GM18519 (cell line): ENCODE results near the gene CNBD2.
"Not testable (repeated sequence)": the region's sequence is repeated elsewhere in the genome, so short reads cannot be mapped to it uniquely, and the experiment has no call there.

Source experiments
- ATAC-seq: cut with Tn5 transposase; IDR thresholded peaks from one replicate; pipeline ENCODE4 v1.9.1; 2021; ENCODE audit warnings: mild to moderate bottlenecking, moderate library complexity; ENCODE audit not compliant: unreplicated experiment, low FRiP score

CNBD2 gene

DNA sequence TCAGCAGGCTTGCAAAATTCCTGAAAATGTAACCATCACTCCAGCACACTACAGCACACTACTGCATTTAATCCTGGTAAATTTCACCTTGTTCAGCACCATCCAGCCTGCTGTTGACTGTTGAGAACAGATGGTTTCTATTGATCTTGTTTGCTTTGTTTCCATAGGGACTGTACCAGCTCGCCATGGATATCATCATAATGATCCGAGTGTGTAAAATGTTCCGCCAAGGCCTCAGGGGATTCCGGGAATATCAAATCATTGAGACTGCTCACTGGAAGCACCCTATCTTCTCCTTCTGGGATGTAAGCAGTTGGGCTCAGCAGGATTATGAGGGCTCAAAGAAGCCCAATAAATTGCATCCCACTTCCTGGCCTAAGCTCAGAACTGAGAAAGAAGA is 4.1 kb downstream of the CNBD2 start:
- ATAC-seq = no peak

DNA sequence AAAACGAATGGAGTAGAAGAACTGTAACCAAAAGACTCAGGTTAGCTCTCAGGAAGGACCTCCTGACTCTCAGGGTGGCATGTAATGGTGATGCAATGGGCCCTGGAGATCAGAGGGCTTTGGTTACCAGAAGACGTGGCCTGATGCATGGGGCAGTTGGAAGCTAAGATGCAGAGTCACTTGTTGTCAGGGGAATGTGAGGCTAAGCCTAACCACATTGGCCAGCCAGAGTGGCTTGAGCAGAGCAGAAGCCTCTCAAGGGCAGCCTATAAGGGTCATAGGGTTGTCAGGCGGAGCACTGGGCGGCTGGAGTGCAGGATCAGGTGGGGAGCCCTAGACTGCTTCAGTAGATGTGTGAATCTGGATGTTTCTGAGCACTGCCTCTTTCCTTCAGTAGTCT is 5.9 kb downstream of the CNBD2 start:
- no peak for ATAC-seq

DNA sequence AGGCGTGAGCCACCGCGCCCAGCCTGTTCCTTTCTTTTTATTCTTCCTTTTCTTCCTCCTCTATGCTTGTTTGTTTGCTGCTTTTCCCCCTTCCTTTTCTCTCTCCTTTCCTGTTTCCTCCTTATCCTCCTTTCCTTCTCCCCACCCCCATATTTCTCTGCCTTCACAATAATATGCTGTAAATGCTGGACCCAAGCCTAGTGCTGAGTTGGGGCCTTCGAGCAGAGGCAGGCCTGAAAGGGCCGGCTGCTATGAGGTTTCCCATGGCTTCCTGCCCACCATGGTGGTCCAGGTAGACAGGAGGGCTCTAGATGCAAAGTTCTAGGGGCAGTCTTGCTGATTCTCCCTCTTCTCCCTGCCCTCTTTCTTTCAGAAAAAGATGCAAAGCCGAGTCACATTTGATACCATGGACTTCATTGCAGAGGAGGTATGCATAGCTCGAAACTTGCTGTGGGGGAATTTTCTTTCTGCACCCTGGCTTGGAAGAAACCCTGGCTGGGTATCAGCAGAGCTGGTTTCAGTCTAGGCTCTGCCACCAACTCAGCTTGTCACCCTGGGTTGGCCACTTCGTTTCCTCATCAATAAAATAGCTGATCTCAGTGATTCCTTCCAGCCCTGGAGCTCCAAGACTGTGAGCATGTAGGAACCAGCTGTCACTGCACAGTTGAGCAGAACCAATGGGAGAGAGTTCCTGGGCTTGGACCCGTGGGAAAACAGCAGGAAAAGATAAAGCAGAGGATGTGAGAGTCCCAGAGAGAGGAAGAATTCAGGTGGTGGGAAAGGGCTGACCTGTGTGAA is 7.4 kb downstream of the CNBD2 start:
- ATAC-seq = no peak

DNA sequence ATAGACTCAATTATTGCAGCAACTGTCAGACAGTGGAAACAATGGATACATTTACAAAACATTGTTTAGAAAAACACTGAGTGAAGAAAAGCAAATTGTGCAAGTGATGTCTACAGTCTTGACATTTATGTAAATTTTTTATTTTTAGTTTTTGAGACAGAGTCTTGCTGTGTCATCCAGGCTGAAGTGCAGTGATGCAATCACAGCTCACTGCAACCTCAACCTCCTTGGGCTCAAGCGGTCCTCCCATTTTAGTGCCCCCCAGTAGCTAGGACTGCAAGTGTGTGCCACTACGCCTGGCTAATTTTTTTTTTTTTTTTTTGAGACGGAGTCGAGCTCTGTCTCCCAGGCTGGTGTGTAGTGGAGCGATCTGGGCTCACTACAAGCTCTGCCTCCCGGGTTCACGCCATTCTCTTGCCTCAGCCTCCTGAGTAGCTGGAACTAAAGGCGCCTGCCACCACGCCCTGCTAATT is 9.7 kb downstream of the CNBD2 start:
- no peak for ATAC-seq

DNA sequence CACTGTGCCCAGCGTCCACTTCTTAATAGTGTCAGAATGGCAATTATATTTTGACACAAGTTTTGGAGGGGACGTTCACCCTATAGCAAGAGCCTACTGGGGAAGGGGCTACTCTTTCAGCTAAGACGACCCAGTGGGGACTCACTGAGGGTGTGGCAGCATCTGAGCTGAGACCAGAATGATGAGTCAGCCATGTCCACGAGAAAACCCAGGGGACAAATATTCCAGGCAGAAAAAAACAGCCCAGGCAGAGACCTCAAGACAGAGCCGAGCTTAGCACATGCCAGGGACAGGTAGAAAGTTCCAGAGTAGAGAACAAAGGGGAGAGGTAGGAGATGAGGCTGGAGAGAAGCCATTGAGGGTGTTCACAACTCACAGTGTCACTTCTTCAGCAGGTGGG is 11.2 kb downstream of the CNBD2 start:
- no peak for ATAC-seq

DNA sequence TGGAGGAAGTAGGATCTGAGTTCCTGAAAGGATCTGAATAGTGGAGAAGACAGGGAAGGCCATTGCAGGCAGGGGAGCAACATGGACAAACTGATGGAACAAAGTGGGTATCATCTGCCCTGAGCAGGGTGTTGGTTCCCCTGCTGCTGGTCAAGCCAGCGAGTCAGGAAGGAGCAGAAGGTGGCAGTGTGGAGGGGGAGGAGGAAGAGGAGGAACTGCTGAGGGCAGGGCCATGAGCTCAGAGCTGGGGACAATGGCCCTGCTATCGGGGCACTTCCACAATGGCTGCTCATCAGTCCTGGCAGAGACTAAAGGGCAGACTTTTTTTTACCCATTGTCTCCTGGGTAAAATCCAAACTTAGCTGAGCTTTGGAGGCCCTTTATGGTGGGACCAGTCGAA is 13.6 kb downstream of the CNBD2 start:
- ATAC-seq = no peak

DNA sequence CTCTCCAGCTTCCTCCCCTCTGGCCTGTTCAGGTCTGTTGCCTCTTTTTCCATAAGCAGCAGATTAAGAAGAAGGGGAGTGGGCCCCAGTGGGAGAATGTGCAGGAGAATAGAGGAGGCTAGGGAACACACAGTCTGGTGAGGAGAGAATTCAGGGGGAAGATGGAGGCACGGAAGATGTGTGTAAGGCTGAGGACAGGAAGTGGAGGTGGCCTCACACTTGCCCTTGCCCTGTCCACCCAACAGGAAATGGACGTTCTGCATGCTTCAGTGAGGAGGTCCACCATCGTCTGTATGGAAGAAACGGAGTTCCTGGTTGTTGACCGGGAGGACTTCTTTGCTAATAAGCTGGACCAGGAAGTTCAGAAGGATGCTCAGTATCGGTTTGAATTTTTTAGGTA is 16.0 kb downstream of the CNBD2 start:
- ATAC-seq = no peak

DNA sequence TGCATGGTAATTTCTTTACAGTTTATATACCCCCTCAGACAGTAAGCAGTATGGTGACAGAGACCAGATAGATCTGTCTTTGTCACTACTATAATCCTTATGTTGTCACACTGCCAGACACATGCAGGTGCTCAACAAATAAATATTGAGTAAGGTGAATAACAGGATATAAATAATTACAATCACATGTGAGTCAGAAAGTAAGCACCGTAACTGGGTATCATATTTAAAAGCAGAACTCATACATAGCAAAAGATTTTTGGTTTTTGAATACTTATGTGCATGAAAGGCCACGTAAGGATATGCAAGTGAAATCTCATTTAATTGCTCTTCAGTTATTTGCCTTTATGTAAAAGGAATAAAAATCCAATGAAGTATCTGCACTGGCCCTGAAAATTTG is 17.4 kb downstream of the CNBD2 start:
- ATAC-seq = no peak

DNA sequence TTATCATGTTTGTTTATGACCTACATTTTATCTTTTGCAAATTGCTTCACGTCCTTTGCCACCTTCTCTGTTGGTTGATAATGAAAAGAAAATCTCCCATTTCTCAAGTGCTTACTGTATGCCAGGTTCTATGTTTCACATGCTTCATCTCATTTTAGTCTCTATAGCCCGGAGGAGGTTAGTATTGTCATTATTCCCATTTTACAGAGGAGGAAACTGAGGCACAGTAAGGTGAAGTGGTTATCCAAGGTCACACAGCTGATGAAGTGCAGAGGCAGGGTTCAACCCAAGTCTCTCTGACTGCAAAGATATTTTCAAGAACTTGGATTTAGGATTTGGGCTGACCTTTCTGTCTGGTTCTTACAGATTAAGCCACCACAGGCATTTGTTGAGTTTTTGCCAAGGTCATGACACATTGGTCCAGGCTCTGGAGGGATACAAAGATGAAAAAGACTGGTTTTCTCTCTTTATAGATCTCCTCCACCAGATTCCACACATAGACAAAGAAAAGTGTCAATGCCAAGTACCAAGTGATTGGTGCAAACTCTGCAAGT is 20.6 kb downstream of the CNBD2 start:
- ATAC-seq = no peak

DNA sequence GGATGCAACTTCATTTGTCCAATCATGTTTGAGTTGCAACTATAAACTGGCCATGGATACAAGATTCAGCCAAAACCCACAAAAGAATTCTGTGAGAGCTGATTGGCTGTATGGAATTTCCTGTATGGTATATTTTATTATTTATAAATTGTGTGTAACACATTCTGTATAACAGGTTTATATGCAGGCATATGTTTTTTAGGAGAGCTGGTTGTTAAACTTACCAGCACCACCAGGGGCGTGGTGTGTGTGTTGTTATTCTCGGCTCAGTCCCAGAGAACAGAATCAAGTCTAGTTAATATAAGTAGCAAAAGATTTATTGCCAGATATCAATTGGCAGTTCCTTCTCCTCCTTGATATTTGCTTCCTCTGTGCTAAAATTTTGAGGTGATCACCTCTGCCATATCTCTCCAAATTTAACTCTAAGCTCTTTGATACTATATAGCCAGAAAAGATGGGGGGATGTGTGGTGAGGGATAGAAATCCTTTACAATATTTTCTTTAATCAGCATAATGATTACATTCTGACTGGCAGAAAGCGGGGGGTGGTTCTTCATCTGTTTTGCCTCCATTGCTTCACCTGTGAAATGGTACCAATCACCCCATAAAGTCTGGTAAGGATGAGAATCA is 22.9 kb downstream of the CNBD2 start:
- ATAC-seq = no peak

DNA sequence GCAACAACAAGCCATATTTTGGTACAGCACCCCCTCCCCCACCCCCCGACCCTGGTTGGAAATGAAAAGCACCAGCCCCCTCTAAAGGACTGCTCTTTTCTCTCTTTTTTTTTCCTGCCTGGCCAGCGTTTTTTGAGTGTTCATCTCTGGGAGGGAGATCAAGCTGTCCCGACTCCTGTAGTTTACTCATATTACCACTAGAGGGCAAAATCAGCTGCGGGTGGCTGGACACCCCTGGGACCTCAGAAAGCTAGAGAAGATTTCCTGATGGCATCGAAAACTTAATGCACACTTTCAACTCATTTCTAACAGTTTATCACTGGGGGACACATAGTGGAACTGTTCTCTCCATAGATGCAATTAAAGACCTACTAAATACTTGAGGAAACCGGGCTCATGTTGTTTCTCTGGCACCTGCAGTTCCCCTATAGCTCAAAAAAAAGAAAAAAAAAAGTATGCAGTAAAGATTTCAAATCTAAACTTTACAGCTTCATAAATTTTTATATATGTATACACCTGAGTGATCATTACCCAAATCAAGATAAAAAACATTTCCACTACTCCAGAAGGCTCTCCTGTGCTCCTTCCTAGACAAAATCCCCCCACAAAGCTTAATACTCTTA is 24.4 kb downstream of the CNBD2 start:
- no peak for ATAC-seq

DNA sequence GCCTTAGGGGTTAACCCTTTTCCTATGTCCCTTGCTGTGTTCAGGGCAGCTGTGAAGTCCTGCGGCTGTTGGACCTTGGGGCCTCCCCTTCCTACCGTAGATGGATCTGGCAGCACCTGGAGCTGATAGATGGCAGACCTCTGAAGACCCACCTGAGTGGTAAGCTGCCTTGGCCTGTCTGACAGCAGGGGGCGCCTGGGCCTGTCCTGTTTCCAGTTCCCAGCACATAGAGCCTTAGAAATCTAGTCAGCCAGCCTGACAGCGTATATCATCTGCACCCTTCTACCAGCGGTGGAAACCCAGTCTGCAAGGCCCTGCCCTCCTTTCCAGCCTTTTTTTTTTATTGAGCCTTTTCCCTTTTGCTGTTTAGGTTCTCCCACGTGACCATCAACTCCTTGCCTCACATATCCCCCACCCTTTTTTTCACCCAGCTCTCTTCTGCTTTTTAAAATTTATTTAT is 26.6 kb downstream of the CNBD2 start:
- ATAC-seq = no peak

DNA sequence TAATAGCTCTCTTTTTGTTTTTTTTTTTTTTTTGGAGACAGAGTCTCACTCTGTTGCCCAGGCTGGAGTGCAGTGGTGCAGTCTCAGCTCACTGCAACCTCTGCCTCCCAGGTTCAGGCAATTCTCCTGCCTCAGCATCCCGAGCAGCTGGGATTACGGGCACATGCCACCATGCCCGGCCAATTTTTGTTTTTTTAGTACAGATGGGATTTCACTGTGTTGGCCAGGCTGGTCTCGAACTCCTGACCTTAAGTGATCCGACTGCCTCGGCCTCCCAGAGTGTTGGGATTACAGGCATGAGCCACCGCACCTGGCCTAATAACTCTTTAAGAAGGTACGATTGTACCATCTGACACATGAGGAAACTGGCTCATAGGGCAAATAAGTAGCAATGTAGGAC is 28.1 kb downstream of the CNBD2 start:
- not testable (repeated sequence) for ATAC-seq

DNA sequence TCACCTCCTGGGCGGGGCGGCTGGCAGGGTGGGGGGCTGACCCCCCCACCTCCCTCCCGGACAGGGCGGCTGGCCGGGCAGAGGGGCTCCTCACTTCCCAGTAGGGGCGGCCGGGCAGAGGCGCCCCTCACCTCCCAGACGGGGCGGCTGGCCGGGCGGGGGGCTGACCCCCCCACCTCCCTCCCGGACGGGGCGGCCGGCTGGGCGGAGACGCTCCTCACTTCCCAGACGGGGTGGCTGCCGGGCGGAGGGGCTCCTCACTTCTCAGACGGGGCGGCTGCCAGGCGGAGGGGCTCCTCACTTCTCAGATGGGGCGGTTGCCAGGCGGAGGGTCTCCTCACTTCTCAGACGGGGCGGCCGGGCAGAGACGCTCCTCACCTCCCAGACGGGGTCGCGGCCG is 32.9 kb downstream of the CNBD2 start:
- ATAC-seq = not testable (repeated sequence)

DNA sequence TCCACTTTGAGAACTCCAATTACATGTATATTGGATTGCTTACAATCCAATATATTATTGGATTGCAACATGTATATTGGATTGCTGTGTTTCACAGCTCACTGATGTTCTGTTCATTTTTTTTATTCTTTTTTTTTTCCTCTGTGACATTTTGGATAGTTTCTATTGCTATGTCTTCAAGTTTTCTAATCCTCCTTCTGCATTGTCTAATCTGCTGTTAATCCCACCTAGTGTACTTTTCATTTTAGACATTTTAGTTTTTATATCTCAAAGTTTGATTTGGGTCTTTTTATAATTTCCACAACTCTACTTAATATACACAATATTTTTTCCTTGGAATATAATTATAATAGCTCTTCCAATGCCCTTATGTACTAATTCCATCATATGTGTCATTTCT is 34.5 kb downstream of the CNBD2 start:
- no peak for ATAC-seq

DNA sequence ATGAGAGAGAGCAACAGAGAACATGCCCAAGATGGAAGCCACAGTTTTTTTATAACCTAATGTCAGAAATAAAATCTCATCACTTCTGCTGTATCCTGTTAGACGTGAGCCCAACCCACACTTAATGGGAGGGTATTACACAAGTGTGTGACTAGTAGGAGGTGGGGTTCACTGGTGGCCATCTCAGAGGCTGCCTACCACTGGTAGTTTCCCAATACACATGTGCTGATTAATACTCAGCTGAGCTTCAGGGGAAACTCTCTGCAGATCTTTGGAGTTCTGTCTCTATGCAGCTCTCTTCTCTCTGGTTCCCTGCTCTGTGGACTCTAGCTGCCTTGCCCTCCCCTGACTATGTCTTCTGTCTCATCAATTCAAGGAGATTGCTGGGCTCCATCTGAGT is 35.7 kb downstream of the CNBD2 start:
- ATAC-seq = no peak

DNA sequence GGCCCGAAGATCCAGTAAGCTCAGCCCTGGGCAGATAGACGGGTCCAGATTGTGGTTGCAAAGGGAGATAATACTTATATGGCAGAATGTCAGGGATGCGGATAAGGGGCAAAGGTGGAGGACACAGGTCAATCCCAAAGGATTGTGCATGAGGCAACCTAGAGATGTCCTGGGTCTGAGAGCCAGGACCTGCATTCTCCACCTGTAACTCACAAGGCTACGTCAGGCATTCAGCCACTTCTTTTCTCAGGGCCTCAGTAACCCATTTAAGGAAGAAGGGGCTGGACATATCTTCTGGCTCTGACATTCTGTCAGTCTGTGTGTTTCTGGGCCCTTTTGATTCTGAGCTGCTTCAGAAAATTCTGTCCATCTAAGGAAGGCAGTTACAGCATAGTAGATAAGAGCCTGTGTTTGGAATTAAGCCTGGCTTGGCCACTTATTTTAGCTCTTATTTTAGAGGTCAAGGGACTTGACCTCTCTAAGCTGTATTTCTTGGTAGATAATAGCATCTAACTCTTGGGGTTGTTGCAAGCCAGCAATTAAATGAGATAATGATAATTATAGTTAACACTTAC is 40.2 kb downstream of the CNBD2 start:
- ATAC-seq = no peak

DNA sequence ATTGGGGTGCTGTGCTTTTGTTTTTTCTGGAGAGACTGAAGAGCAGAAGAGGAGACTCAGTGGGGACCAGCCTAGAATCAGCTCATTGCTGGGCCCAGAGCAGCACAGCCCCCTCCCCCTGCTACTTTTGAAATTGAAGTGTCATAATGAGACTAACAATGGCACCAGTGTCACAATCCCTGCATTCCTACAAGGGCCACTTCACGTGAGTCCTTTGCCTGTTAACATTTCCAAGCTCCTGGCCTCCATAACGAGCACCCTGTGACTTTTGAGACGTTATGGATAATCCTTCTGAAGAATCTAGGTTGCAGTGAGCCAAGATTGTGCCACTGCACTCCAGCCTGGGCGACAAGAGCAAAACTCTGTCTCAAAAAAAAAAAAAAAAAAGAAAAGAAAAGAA is 41.7 kb downstream of the CNBD2 start:
- ATAC-seq = no peak

DNA sequence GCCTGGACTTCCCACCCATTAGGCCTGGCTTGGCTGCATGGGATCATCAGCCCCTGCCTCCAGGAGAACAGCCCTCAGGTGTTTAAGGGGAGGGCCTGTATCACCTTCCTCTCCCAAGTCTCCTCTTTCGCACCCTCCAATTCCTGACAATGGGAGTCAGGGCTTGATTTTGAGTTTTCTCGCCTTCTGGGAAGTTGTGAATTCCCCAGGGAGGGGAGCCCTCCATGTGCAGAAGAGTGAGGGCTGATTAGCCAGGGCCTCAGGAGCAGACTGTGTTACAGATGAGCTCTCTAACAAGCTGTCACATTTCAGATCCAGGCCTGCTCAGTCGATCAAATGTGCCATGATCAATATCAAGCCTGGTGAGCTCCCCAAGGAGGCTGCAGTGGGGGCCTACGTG is 42.4 kb downstream of the CNBD2 start:
- ATAC-seq = no peak

DNA sequence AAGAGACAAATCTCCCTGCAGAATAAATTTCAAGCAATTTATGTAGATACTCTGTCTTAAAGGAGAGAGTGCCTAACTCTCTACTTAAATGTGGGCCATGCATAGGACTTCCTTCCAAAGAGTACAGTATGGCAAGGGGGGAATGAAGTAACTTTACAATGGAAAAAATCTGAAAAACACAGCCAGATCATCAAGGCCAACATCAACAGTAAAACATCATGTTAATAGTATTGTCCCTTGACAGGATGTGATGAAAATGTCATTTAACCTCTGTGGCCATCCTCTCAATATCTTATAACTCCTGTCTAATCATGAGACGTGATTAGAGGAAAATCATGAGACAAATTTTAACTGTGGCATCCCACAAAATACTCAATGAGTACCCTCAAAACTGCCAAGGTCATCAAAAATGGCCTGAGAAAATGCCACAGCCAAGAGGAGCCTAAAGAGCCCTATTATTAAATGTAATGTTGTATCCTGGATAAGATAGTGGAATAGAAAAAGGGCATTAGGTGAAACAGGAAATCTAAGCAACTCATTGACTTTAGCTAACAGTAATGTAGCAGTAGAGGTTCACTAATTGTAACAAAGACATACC is 47.5 kb downstream of the CNBD2 start:
- ATAC-seq = no peak
